OCI-LY3 (cell line): ENCODE data around the gene GDPGP1.

ENCODE experiments used
- H2AFZ ChIP-seq: fragments of 200-600, 300-600 bp; shearing (Covaris generic); 2 replicates; pipeline ENCODE4 v1.6.0; 2014; ENCODE audit warnings: antibody characterized with exemption, low read depth, low read length
- H3K27ac ChIP-seq: fragments of 200-600, 300-600 bp; sonication (generic); 2 replicates; pipeline ENCODE4 v1.5.1; 2014; ENCODE audit warnings: mild to moderate bottlenecking, low read length, moderate library complexity, mixed read lengths
- H3K27me3 ChIP-seq: fragments of 200-600, 300-600 bp; sonication (generic); 2 replicates; pipeline ENCODE4 v1.6.1; 2014; ENCODE audit warnings: low read depth, low read length, mixed read lengths
- H3K36me3 ChIP-seq: fragments of 200-600, 300-600 bp; sonication (generic); replicated peaks from 2 replicates; pipeline ENCODE3; 2014; ENCODE audit warnings: low read depth, low read length, mixed read lengths
- H3K4me1 ChIP-seq: fragments of 300-600, 200-600 bp; sonication (generic); 2 replicates; pipeline ENCODE4 v1.6.1; 2014; ENCODE audit warnings: low read length, mixed read lengths
- H3K4me2 ChIP-seq: fragments of 200-600, 300-600 bp; sonication (generic); 2 replicates; pipeline ENCODE4 v1.6.1; 2014; ENCODE audit warnings: low read length, mixed read lengths
- H3K4me3 ChIP-seq: fragments of 300-600, 200-600 bp; sonication (generic); 2 replicates; pipeline ENCODE4 v1.5.1; 2014; ENCODE audit warnings: antibody characterized with exemption, mild to moderate bottlenecking, low read length, moderate library complexity
- H3K79me2 ChIP-seq: fragments of 300-600, 200-600 bp; shearing (Covaris generic); 2 replicates; pipeline ENCODE4 v1.6.1; 2014; ENCODE audit warnings: mild to moderate bottlenecking, low read length, mixed read lengths
- H3K9ac ChIP-seq: fragments of 300-600, 200-600 bp; shearing (Covaris generic); 2 replicates; pipeline ENCODE4 v1.6.0; 2014; ENCODE audit warnings: mild to moderate bottlenecking, low read length, moderate library complexity
- H3K9me3 ChIP-seq: fragments of 200-600, 300-600 bp; shearing (Covaris generic); 2 replicates; pipeline ENCODE4 v1.6.1; 2014; ENCODE audit warnings: low read length, mixed read lengths; ENCODE audit not compliant: insufficient read depth
- H4K20me1 ChIP-seq: fragments of 200-600, 300-600 bp; sonication (generic); 2 replicates; pipeline ENCODE4 v1.6.1; 2016; ENCODE audit warnings: low read length, mixed read lengths; ENCODE audit not compliant: insufficient read depth
- CTCF ChIP-seq: fragments of 200-600, 300-600 bp; sonication (generic); IDR thresholded peaks from 2 replicates; pipeline ENCODE4 v1.5.1; 2014; ENCODE audit warnings: antibody characterized with exemption, low read length, low read depth
- EZH2phosphoT487 ChIP-seq: fragments of 200-600 bp; shearing (Covaris generic); IDR thresholded peaks from 2 replicates; pipeline ENCODE4 v1.6.1; 2018; ENCODE audit warnings: antibody characterized with exemption, mixed run types, low read depth

Gene GDPGP1

GRCh38 chr15:90214553-90215196, 19.3 kb upstream of the GDPGP1 start:
- Histone ChIP-seq H4K20me1 (no peaks in the 10 kb centered on the region), H3K4me3 (no peak overlapping the region), H3K9ac (no peak overlapping the region), H3K36me3 (no peaks in the 10 kb centered on the region), H3K9me3 (no peaks in the 10 kb centered on the region), H3K4me1 (peaks cover 3% of the 10 kb centered on the region), H3K27ac (no peak overlapping the region), H3K79me2 (no peaks in the 10 kb centered on the region), H3K4me2 (no peak overlapping the region), H2AFZ (no peak overlapping the region), H3K27me3 (no peaks in the 10 kb centered on the region)
- TF ChIP-seq EZH2phosphoT487 (no peak), CTCF (no peak)

- no peaks in the 10 kb centered on the region for H3K27me3 ChIP-seq
- no peak for TF ChIP-seq EZH2phosphoT487
- TF ChIP-seq CTCF: no peak
- H3K4me2 ChIP-seq: no peak overlapping the region
- no peaks in the 10 kb centered on the region for H3K9me3 ChIP-seq
- H3K4me3 ChIP-seq: no peak overlapping the region
- no peak overlapping the region for H3K9ac ChIP-seq
- H3K79me2 ChIP-seq: no peaks in the 10 kb centered on the region
- no peaks in the 10 kb centered on the region for H3K4me1 ChIP-seq
- H4K20me1 ChIP-seq: no peaks in the 10 kb centered on the region
- no peaks in the 10 kb centered on the region for H3K36me3 ChIP-seq
- H2AFZ ChIP-seq: no peak overlapping the region
- H3K27ac ChIP-seq: no peak overlapping the region
Measured at GRCh38 chr15:90217671-90218394, 16.2 kb upstream of the GDPGP1 start.

GRCh38 chr15:90219421-90220141, 14.4 kb upstream of the GDPGP1 start:
- Histone ChIP-seq H3K4me1 (no peaks in the 10 kb centered on the region), H3K4me3 (no peak overlapping the region), H3K36me3 (no peaks in the 10 kb centered on the region), H3K79me2 (no peaks in the 10 kb centered on the region), H3K9ac (no peak overlapping the region), H3K9me3 (no peaks in the 10 kb centered on the region), H4K20me1 (no peaks in the 10 kb centered on the region), H3K27me3 (no peaks in the 10 kb centered on the region), H3K4me2 (no peak overlapping the region), H2AFZ (no peak overlapping the region), H3K27ac (no peak overlapping the region)
- TF ChIP-seq CTCF (peak; percentile 86), EZH2phosphoT487 (no peak)

- H3K9me3 ChIP-seq: no peaks in the 10 kb centered on the region
- no peak overlapping the region for H3K27ac ChIP-seq
- no peak overlapping the region for H3K4me2 ChIP-seq
- no peak overlapping the region for H3K9ac ChIP-seq
- TF ChIP-seq EZH2phosphoT487: no peak
- peak; percentile 85 for TF ChIP-seq CTCF
- H3K27me3 ChIP-seq: no peaks in the 10 kb centered on the region
- H2AFZ ChIP-seq: no peak overlapping the region
- H4K20me1 ChIP-seq: no peaks in the 10 kb centered on the region
- peaks cover 4% of the 10 kb centered on the region for H3K36me3 ChIP-seq
- H3K4me3 ChIP-seq: no peak overlapping the region
- H3K79me2 ChIP-seq: no peaks in the 10 kb centered on the region
- no peaks in the 10 kb centered on the region for H3K4me1 ChIP-seq
Measured at GRCh38 chr15:90221246-90221900, 12.6 kb upstream of the GDPGP1 start.
